GM12874 (cell line): ENCODE measurements around the gene RGR.

Experiments used
- TF ChIP-seq, protein P1 (sequence below): IDR thresholded peaks from 2 replicates; pipeline ENCODE4 v1.5.1; 2011; ENCODE audit warnings: low read depth, mild to moderate bottlenecking, control low read depth, low read length, moderate library complexity; ENCODE audit not compliant: insufficient read depth

The RGR gene

DNA sequence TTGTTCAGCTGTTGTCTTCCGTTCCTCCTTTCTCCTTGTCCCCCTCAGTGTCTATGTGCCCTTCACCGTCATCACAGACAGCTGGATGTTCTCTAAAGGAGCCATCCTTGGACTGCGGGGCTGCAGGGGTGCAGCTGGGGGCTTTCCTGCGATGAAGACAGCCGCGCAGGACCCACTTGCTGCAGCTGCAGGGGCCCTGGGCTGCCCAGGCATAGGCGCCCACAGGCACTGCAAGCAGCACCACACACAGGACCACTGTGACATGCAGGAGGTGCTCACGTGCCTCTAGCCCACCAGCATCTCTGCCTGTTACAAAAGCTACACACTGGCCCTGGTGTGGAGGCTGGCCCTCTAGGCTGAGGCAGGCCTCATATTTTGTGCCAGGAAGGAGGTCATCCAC, 22.9 kb upstream of the RGR start:
- TF ChIP-seq, protein P1, sequence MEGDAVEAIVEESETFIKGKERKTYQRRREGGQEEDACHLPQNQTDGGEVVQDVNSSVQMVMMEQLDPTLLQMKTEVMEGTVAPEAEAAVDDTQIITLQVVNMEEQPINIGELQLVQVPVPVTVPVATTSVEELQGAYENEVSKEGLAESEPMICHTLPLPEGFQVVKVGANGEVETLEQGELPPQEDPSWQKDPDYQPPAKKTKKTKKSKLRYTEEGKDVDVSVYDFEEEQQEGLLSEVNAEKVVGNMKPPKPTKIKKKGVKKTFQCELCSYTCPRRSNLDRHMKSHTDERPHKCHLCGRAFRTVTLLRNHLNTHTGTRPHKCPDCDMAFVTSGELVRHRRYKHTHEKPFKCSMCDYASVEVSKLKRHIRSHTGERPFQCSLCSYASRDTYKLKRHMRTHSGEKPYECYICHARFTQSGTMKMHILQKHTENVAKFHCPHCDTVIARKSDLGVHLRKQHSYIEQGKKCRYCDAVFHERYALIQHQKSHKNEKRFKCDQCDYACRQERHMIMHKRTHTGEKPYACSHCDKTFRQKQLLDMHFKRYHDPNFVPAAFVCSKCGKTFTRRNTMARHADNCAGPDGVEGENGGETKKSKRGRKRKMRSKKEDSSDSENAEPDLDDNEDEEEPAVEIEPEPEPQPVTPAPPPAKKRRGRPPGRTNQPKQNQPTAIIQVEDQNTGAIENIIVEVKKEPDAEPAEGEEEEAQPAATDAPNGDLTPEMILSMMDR = no peak

DNA sequence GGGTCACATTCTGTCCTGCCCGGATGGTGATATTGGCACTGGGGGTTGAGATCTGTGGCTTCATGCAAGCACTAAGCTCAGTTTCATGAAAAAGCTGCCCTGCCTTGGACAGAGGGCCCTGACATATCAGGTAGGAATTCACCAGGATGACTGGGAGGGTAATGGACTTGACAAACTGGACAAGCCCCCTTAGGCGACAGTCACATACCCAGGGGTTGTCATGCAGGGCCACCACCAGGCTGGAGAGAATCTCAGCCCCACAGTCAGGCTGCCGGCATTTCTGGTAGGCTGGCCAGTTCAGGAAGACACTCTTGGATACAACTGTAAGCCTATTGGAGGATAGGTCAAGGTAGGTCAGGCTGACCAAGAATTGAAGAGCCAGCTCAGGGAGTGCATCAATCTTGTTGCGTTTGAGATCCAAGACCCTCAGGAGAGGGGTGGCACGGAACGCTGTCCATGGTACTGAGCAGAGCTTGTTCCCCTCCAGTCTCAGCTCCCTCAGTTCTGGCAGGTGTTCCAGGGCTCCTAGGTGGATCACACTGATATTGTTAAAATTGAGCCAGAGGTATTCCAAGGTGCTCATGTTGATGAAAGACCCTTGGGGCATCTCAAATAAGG, 20.3 kb upstream of the RGR start:
- TF ChIP-seq, protein P1 = no peak

DNA sequence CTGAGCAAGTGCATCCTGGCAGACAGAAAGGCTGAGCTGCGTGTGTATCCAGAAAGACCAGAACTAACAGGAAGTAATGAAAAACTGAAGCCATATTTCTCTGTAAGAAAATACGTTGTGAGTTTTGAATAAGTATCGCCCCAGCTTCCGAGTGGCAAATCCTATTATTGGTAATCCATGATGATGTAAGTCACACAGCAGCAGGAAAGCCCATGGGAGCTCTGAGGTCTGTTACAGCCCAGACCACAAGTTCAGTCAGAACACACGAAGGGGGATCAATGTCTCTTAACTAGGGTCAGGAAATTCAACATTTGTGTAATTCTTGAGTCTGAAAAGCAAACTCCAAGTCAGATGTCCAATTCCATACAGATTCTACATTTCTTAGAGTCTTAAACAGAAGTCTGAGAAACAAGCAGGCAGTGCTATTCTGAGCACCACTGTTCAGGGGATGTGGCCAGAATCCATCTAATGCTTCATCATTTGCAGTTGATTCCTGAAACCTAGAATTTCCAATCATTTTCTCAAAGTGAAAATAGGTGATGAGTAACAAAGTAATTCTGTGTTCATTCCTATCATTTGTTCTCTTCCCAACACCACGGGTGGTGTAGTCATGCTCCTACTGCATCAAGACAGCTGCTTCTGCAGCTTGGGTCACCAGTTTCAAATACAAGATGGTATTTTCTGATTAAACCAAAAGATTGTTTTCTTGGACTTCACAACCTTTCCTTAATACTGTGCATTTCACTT, 19.3 kb upstream of the RGR start, which contains the start of gene LRIT2:
TSS of gene LRIT2 (minus strand) at position 118 of the 747 bp plus-strand sequence. CDS start at position 94, 24 bp downstream.
- TF ChIP-seq, protein P1 = no peak

DNA sequence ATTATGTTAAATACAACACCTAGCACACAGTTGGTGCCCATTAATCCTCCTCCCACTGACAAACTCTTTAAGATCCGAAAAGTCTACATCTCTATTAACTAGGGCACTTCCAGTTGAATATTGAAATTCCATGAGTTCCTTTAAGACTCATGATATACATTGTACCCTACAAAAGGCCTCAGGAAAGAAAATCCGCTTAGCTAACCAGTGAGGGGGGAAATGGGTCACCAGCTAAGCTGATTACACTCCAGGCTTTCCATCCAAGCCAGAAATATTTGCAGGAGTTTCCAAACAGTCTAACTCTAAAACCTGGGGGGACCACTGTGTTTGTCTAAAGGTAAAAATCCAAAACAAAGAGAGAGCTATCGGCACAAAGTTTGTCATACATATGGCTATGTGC, 18.2 kb upstream of the RGR start:
- TF ChIP-seq, protein P1 = no peak

DNA sequence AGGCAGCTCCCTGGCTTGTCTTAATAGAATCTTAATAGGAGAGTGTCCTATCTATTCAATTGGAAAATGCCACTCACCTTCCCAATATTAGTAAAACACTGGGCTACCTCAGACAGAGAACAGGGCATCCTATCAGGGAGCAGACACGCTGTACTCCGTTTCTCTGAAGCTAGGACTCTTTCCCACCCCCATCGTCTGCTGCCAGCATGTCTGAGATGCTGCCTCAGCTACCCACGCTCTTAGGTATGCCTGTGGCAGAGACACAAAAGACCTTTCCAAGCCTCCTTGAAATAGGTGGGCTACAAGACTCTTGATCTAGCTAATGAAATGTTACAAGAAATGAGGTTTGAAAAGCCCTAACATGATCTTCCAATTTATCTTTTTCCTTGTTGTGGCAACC, 17.0 kb upstream of the RGR start:
- TF ChIP-seq, protein P1 = no peak

DNA sequence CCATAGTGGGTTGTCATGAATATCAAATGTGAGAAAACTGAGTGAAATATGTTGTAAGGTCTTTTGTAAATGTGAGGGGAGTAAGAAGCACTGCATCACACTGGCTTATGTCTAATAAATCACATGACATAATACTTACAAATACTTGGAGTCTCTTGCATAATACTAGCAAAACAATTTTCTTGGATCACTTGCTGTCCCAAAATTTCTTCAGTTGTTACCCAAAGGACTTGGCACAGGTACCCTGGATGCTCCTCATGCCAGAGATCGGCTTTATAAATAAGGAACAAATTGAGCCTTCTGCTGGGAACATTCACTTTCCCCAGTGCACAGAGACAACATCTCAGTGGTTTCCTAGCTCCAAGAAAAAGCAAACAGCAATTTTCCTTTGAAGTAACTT, 14.5 kb upstream of the RGR start:
- TF ChIP-seq, protein P1 = no peak

DNA sequence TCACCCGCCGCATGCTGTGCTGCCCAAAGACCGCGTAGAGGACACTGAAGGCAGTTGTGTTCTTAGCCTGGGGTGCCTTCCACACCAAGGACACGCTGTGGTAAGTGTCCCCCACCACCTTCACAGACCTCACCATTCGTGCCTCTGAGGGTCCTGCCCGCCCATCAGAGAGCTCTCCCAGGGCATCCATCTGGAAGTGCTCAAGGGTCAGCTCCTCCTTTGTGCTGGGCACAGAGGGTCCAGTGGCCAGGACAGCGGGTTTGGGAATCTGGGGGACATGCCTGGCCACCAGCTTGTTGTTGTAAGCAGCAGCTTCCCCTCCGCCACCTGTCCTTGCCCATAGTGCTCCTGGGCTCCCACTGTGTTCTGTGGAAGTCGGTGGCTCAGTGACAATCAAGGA, 12.5 kb upstream of the RGR start:
- TF ChIP-seq, protein P1 = no peak
